ENCODE results near the gene EID3.

- TF ChIP-seq EGR1 (IDR thresholded peaks at IDR 0.05): no peak
- no peak for TF ChIP-seq CEBPB (IDR thresholded peaks at IDR 0.05)
- TF ChIP-seq REST (IDR thresholded peaks at IDR 0.05; ENCODE audit: low read depth): no peak
- TF ChIP-seq MAX (IDR thresholded peaks at IDR 0.05): no peak
- TF ChIP-seq EP300 (IDR thresholded peaks at IDR 0.05; ENCODE audit: borderline replicate concordance): no peak
- TF ChIP-seq RAD21 (IDR thresholded peaks at IDR 0.05; ENCODE audit: low read depth): no peak
- TF ChIP-seq NFIC (IDR thresholded peaks at IDR 0.05): no peak
- TF ChIP-seq TAF1 (IDR thresholded peaks at IDR 0.05; ENCODE audit: low read depth): no peak
- TF ChIP-seq, protein P1, sequence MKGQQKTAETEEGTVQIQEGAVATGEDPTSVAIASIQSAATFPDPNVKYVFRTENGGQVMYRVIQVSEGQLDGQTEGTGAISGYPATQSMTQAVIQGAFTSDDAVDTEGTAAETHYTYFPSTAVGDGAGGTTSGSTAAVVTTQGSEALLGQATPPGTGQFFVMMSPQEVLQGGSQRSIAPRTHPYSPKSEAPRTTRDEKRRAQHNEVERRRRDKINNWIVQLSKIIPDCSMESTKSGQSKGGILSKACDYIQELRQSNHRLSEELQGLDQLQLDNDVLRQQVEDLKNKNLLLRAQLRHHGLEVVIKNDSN (IDR thresholded peaks at IDR 0.05): no peak
- TF ChIP-seq TEAD4 (IDR thresholded peaks at IDR 0.05): no peak
Measured at GRCh38 chr12:104350211-104351056, 46.9 kb downstream of the EID3 start.

Measured in Ishikawa (cell line).